Measurements from ENCODE around the gene HIGD2B.
"Not testable (repeated sequence)": the region's sequence is repeated elsewhere in the genome, so short reads cannot be mapped to it uniquely, and the experiment has no call there.

The HIGD2B gene

DNA sequence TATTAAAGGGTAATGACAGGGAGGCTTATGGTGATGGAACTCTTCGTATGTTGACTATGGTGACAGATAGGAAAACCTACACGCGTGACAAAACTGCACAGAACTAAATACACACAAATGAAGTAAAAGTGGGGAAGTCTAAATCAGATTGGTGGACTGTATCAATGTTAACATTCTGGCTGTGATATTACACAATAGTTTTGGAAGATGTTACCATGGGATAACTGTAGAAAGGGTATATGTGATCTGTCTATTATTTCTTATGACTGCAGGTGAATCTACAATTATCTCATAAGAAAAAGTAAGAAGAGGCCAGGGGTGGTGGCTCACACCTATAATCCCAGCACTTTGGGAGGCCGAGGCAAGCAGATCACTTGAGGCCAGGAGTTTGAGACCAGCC is 9.1 kb downstream of the HIGD2B start:
- no peak for DNase-seq

DNA sequence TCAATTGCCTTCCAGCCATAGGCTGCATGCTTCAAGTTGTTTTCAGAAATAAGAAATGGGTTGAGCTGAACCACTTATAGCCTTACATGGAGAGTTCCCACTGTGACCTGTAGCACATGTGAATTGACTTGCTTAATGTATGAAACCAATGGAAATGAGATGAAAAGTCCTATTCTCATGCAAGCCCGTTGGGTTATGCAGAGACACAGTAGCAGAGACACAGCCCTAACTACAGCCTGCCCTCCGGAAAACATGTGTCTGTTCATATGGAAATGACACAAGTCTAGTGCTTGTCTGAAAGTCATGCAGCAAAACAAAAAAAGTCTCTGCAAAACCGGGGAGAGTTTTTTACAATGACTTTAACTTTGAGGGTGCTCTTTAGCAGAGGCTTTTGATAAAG is 14.5 kb downstream of the HIGD2B start:
- DNase-seq: no peak

DNA sequence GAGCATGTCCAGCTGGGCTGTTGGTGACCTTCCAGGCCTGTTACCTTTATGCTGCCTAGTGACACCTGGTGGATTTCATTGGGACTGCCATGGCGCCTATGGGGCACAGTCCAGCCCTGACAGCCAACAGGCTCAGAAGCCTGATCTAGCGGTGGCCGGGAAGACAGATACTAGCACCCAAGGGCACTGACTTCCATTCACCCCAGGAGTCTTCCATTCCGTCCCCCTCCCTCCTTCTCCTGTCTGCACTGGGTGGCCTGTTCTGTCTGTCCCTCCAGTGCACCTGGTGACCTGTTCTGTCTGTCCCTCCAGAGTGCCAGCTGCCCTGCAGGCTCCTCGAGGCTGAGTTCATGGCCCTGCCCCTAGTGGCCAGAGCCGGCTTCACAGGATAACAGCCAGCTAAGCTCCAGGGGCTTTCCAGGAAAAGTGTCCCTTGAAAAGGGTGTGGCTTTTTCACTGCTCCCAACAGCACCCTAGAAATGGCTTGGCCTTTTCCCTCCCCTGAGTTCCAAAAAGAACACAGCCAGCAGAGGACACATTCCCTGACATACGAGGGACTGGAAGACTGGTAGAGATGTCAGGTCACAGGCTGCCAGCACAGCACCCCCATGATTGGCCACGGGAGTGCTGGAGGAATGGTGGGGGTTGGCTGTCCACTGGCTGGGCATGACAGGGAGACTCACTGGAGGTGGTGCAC is 15.2 kb downstream of the HIGD2B start:
- not testable (repeated sequence) for DNase-seq

DNA sequence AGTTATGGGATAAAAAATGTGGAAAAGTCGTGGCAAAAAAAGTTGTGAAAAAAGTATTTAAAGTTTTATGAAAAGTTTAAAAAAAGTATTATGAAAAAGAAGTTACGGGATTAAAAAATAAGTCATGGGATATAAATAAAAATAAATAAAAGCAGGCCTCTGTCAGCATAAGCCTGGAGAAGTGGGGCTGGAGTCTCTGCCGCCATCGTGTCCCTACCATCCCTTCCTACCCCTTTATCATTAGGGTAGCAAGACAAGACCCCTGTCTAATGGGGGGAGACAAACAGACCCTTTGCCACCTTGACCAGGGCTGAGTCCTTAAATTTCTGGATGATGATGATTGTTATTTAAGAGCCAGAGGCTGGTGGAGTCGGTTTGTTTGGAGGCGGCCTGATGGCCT is 16.2 kb downstream of the HIGD2B start:
- not testable (repeated sequence) for DNase-seq

DNA sequence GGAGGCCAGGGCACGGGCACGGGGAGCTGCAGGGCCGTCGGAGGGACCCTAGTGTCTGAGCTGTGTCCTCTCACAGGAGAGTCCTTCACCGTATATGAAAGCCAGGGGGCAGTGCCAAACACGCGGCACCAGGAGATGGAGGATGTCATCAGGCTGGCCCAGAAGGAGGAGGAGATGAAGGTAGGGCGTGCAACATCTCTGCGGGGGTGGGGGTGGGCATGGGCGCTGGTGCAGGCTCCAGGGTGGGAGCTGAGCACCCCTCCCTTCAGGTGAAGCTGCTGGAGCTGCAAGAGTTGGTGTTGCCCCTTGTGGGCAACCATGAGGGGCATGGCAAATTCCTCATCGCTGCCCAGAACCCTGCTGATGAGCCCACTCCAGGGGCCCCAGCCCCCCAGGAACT is 20.3 kb downstream of the HIGD2B start:
- not testable (repeated sequence) for DNase-seq

DNA sequence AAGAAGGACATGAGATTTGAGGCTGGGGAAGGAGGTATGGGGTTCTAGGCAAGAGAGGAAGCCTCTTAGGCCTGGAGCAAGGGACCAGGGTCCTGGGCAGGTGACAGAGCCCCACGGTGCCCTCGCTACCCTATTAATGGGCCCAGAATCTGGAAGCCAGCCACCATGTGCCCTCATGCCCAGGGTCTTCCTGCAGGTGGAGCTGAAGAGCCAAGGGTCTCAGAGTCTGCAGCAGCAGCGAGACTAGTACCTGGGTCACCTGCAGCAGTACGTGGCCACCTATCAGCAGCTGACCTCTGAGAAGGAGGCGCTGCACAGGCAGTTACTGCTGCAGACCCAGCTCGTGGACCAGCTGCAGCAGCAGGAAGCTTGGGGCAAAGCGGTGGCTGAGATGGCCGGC is 22.1 kb downstream of the HIGD2B start:
- DNase-seq: not testable (repeated sequence)

DNA sequence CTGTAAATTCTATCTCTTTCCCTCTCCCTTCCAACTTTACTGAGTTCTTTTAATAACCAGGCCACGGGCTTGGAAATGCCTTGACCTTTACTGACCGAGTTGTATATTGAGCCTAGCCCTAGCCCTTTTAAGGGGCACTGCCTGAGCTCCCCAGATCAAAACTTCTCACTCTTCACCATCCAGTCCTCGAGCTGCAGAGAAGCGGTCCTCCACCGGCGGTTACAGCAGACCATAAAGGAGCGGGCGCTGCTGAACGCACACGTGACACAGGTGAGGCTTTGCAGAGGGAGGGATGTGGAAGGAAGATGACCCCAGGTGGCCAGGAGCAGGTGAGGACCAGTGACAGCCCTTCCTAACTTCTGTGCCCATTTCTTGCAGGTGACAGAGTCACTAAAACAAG is 24.9 kb downstream of the HIGD2B start:
- not testable (repeated sequence) for DNase-seq

DNA sequence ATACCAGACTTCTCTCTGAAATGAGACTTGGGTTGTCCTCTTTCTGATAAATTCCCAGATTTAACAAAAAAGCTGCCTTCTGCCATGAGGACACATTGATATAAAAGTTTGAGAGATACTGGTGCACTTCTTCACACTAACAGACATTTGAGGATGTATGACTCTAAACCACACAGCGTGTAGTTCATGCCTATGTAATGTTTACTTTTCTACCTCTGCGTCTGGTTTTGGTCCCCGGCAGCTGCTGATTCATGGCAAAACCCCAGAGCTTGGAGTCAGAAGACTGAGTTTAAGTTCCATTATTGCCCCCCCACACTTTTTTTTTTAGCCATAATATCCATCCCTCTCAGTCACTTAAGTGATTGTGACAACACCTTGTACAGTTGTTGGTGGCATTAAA is 30.0 kb downstream of the HIGD2B start:
- not testable (repeated sequence) for DNase-seq

DNA sequence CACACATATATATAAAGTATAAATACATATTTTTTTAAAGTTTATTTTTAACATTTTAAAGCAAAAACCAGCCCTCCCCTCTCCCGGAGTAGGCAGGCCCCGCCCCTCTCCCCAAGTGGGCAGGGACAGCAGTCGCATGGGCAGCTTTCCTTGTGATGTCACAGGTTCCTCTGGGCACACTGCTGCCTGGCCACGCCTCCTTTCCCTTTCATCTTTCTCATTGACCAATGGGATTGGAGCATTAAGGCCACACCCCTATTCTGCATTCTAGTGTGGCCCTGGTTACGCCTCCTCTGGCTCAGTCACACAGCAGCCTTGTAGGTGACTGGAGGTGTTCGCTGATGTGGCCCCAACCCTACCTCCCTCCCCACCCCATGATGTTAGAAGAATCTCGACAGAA is 31.6 kb downstream of the HIGD2B start, which contains the start of gene GOLGA6B:
TSS of gene GOLGA6B (plus strand) at position 301 of the 400 bp plus-strand sequence. CDS start at position 342, 41 bp downstream.
- not testable (repeated sequence) for DNase-seq

DNA sequence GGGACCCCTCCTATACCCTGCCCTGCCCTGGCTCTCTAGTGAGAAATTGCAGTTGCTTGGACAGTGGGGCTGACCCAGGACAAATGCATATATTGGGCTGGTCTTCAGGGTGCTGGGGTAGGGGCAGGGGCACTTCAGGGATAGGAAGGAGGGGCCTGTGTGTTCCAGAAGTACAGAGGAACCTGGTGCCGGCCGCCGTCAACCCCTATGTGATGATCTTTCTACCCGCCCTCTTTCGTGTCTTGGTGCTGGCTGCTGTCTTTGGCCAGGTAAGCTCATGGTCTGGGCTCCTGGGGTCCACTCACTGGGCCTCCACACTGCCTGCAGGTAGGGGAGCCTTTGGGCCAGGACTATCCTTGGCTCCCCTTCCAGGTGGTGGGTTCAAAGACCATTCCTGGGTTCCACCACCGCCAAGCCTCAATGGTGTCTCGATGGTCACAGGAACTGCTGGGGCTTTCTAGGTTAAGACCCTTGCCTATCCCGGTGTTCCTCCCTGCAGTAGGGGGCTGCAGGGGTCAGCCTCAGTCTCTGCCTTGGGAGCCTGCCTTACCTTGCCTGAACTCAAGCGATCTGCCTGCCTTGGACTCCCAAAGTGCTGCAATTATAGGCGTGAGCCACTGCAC is 37.2 kb downstream of the HIGD2B start:
- not testable (repeated sequence) for DNase-seq

DNA sequence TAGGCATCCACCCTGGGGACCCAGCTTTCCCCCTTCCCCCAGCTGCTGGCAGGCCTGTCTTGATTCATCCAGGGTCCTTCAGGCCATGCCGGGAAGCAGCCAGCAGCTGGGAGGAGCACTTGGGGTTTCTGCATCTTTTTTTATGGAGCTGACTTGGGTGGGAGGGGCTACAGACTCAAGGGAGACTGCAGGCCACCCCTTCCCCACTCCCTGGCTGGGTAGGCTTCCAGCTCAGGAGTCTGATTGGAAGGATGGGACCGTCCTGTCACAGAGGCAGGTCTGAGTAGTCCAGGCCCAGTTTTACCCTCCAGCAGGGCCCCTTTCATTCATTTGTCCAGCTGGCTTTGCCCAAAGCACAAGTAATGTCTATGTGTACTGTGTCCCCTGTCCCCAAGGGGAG is 43.7 kb downstream of the HIGD2B start:
- DNase-seq: not testable (repeated sequence)

DNA sequence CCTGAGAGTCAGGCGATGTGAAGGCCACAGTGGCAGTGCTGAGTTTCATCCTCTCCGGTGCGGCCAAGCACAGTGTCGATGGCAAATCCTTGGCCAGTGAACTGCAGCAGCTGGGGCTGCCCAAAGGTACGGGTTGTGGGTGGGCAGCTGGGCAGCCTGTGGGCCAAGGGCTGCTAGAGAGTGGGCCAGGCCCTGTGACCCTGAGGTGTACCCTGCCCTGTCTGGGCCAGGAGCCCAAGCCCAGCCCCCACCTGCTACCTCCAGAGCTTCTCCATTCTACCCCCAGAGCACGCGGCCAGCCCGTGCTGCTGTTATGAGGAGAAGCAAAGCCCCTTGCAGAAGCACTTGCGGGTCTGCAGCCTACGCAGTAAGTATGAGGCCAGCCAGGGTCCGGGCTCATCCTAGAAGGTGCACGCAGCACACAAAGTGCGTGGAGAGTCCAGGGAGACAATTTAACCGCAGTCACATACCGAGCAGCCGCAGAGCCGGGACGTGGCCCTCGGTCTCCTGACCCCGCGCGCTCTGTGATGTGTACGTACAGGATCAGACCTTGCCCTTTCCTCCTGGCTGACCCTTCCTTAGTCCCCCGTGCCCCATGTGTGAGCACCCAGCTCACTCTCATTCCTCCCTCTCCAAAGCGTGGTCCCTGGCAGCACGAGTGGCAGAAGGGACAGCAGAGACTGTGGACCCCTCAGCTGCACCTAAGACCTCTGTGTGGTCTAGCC is 46.1 kb downstream of the HIGD2B start:
- DNase-seq: not testable (repeated sequence)

DNA sequence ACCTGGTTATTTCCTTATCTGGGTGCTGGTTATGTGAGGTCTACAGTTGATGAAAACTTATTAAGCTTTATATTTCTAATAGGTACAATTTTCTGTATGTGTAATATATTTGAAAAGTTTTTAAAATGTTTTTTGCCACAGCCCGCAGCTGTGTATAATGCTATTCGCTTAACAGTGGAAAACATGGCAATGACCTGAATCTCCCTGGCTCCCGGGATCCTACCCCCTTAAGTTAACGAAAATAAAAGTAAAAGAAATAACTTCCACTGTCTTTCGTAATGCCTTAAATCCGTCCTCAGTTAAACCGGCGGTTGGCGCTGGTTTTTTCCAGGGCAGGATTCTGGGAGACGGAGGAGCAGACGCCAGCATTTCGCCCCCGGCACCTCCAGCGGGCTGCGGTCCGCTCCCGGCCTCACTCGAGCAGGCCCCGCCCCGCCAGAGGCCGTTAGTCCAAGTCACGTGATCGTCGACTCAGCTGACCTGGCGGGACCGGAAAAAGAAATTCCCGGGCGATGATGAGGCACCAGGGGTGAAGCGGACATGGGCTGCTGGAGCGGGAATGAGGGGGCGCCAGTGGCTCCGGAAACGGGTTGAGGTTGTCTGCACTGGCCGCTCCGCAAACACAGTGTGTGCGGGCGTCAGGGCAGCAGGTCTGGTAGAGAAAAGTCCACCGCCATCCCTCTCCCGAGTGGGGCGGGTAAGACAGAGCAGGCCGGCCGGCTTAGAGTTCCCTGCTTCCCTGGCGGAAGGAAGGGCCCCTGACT is 49.3 kb downstream of the HIGD2B start:
- not testable (repeated sequence) for DNase-seq

DNA sequence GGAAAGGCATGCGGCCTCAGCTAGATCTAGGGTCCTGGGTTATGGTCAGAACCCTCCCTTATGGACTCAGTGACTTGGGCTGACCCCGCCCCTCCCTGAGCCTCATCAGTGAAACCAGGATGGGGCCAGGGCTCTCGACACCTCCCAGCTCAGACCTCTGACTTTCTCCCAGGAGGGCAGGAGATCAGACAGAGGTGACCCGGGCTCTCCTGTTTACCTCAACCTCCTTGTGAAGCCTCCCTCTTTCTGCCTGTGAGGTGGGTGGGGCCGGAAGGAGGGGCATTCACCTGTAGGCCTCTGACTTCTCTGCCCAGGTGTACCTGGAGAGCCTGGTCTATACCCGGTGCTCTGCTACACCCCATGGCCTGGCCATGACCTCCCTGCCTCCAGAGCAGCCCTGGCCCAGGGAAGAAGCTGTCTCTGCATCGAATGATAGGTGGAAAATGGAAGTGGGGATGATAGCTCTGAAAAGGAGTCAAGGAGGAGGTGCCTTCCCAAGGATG is 56.9 kb downstream of the HIGD2B start:
- DNase-seq: not testable (repeated sequence)

DNA sequence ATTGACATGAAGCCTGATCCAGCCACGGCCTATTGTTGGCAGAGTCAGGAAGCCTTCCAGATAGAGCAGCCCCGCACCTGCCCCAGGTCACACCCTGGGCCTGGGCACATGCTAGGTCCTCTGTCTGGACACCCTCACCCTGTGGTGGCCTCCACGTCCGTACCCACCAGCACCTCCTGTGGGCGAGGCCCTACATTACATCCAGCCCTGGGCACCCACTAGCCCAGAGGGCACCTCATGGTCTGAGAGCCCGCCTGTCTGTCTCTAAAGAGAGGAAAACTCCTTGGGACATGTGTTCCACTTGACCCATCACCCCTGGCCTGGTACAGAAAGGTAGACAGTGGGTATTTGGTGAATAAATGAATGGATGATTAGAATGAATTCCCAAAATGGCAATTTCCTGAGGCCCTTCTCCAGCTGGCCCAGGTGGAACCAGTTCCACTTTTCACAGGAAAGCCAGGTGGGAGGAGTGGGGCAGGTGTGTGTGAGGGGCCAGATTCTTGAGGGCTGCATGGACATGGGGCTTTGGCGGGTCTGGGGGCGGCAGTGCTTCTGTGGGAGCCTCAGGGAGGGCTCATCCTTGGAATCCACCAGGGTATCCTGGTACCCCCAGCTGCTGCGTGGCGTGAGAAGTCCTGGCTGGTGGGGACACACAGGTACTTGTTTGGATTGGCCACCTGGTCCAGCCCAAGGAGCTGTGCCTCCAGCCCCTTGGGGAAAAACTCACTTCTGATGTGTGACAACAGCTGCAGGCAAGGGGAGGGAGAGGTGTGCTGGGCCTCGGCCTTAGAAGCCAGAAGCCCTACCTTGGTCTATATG is 57.5 kb downstream of the HIGD2B start:
- not testable (repeated sequence) for DNase-seq

DNA sequence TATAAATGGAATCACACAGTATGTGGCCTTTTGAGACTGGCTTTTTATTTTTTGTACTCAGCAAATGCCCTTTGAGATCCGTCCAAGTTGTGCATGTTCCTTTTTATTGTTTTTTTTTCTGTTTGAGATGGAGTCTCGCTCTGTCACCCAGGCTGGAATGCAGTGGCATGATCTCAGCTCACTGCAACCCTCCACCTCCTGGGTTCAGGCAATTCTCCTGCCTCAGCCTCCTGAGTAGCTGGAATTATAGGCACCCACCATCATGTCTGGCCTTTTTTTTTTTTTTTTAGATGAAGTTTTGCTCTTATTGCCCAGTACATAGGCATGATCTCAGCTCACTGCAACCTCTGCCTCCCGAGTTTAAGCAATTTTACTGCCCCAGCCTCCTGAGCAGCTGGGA is 59.8 kb downstream of the HIGD2B start:
- not testable (repeated sequence) for DNase-seq

Measured in amygdala (tissue), 56 donors.